Mesothelial cell of epicardium (in vitro differentiated cells): ENCODE measurements around the gene KRT23. TPM values are rescaled to one million over a fixed set of nuclear protein-coding genes. Genes with fewer than 3 reads are reported as not detected.
A peak's percentile ranks its signal among the peaks of the same experiment; 100 is the strongest.

Experiments
- DNase-seq, 2 experiments: peaks; one replicate each; pipeline ENCODE4 v3.0.0; 2021; ENCODE audit warnings: low spot score in 2 of 2; ENCODE audit not compliant: unreplicated experiment in 2 of 2
- H3K27ac Mint-ChIP-seq: 2 replicates; pipeline ENCODE4 v1.8.0; 2021; ENCODE audit warnings: mixed read lengths
- H3K27me3 Mint-ChIP-seq: 2 replicates; pipeline ENCODE4 v1.8.0; 2021; ENCODE audit warnings: low read depth, mixed read lengths
- H3K36me3 Mint-ChIP-seq: 2 replicates; pipeline ENCODE4 v1.8.0; 2021; ENCODE audit warnings: mixed read lengths
- H3K4me1 Mint-ChIP-seq: 2 replicates; pipeline ENCODE4 v1.8.0; 2021; ENCODE audit warnings: mixed read lengths
- H3K4me3 Mint-ChIP-seq: 2 replicates; pipeline ENCODE4 v1.8.0; 2021; ENCODE audit warnings: mild to moderate bottlenecking, moderate library complexity, mixed read lengths
- H3K9me3 Mint-ChIP-seq: 2 replicates; pipeline ENCODE4 v1.8.0; 2021; ENCODE audit warnings: mixed read lengths
- total RNA-seq: library from RNA; stranded (reverse); gene quantifications from 3 replicates; pipeline ENCODE4 v1.2.1, GENCODE V29; 2021
- TF ChIP-seq, protein P1 (sequence below): fragments of 200-600 bp; sonication (generic); IDR thresholded peaks from one replicate; pipeline ENCODE4 v1.5.0; 2021; ENCODE audit warnings: antibody characterized with exemption; ENCODE audit not compliant: unreplicated experiment

Gene KRT23
- total RNA-seq, 1 donor from 2014 or later = 2.8 TPM

DNA sequence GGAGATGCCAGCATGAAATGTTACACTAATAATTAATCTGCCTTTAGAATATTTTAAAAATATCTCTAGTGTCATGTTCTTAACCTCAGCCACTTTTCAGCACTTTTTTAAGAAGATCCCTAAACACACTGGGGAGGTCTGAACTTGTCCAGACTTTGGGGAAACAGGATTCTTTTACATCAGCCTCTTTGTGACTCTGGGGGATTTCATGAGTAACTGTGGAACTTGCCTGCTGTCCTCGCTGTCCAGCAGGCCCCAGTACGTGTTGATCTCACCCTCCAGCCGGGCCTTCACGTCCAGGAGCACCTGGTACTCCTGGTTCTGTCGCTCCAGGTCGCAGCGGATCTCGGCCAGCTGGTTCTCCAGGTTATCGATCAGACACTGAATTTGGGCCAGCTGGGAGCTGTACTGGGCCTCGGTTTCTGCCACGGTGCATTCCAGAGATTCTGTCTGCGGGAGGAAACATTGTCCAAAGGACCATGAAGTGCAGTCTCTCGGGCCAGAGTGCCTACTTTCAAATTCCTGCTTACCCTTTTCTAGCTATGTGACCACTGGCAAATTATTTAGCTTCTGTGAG is 41.2 kb upstream of the KRT23 start:
- DNase-seq = no peak
- Mint-ChIP-seq H3K9me3 (no peaks in the 10 kb centered on the region), H3K36me3 (no peaks in the 10 kb centered on the region), H3K4me3 (no peak overlapping the region), H3K4me1 (peaks cover 22% of the 10 kb centered on the region), H3K27me3 (no peaks in the 10 kb centered on the region), H3K27ac (peak overlapping the region; percentile 89)
- TF ChIP-seq, protein P1, sequence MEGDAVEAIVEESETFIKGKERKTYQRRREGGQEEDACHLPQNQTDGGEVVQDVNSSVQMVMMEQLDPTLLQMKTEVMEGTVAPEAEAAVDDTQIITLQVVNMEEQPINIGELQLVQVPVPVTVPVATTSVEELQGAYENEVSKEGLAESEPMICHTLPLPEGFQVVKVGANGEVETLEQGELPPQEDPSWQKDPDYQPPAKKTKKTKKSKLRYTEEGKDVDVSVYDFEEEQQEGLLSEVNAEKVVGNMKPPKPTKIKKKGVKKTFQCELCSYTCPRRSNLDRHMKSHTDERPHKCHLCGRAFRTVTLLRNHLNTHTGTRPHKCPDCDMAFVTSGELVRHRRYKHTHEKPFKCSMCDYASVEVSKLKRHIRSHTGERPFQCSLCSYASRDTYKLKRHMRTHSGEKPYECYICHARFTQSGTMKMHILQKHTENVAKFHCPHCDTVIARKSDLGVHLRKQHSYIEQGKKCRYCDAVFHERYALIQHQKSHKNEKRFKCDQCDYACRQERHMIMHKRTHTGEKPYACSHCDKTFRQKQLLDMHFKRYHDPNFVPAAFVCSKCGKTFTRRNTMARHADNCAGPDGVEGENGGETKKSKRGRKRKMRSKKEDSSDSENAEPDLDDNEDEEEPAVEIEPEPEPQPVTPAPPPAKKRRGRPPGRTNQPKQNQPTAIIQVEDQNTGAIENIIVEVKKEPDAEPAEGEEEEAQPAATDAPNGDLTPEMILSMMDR = no peak

DNA sequence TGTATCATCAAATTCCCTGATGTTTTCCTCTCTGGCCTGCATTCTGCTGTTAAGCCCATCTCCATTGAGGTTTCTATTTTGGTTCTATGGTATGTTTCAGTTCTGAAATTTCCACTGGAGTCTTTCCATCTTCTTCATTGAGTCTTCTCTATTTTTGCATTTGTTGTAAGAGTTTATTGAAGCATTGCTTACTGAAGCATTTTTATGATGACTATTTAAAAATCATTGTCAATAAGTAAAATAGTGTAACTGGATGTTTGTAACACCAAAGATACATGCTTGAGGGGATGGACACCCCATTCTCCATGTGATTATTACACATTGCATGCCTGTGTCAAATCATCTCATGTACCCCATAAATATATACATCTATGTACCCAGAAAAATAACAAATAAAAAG is 38.1 kb upstream of the KRT23 start:
- Mint-ChIP-seq H3K4me1 (peaks cover 15% of the 10 kb centered on the region), H3K4me3 (no peak overlapping the region), H3K27me3 (no peaks in the 10 kb centered on the region), H3K36me3 (no peaks in the 10 kb centered on the region), H3K9me3 (no peaks in the 10 kb centered on the region), H3K27ac (no peak overlapping the region)
- DNase-seq = no peak
- TF ChIP-seq, protein P1 = no peak

DNA sequence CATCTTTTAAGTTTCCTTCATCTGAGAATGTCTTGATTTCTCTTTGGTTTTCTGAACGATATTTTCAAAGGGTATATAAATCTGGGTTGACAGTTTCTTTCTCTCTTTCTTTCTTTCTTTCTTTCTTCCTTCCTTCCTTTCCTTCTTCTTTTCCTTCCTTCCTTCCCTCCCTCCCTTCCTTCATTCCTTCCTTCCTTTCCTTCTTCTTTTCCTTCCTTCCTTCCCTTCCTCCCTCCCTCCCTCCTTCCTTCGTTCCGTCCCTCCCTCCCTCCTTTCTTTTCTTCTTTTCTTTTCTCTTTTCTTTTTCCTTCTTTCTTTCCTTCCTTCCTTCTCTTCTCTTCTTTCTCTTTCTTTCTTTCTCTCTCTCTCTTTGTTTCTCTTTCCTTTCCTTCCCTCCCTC is 36.9 kb upstream of the KRT23 start:
- Mint-ChIP-seq H3K27ac (no peak overlapping the region), H3K9me3 (peaks cover 8% of the 10 kb centered on the region), H3K36me3 (peaks cover 1% of the 10 kb centered on the region), H3K4me1 (peaks cover 7% of the 10 kb centered on the region), H3K4me3 (no peak overlapping the region), H3K27me3 (no peaks in the 10 kb centered on the region)
- TF ChIP-seq, protein P1 = no peak
- no peak for DNase-seq

DNA sequence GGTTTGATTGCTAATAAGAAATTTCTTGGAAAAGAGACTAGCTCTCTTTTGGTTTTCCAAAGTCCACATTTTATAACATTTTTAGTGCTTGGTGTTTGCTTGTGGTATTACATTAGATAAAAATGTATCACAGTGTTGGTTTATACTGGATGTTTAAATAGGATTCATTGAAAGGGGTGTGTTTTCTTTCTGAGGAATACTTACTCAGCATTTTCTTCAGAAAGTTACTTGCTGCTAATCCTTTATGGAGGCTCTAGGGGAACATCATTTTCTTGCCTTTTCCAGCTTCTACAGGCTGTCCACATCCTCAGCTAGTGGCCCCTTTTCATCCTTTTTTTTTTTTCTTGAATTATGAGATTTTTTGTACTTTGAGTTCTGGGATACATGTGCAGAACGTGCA is 30.1 kb upstream of the KRT23 start:
- TF ChIP-seq, protein P1 = no peak
- Mint-ChIP-seq H3K36me3 (peaks cover 1% of the 10 kb centered on the region), H3K9me3 (peaks cover 24% of the 10 kb centered on the region), H3K4me3 (no peak overlapping the region), H3K4me1 (no peaks in the 10 kb centered on the region), H3K27ac (no peak overlapping the region), H3K27me3 (no peaks in the 10 kb centered on the region)
- no peak for DNase-seq

DNA sequence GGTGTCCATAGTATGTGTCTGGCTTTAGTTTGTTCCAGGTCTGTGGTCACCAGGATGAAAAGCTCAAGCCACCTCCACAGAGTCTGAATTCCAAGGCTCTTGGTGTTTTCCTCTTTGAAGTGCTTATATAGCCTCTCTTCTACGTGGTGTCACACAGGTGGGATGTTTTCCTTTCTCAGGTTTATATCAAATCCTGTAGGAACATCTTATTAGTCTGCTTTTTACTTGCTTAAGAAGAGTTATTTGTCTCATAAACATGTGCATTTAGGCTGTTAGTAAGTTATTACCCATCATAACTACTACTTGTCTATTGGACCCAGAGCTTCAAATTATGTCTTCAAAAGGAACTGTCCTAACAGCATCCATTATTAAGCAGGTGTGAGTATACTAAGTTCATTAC is 29.4 kb upstream of the KRT23 start, which contains the start of gene KRT39:
Gene KRT39, minus strand, starts transcription at position 101 of the 400 bp plus-strand sequence. Its CDS starts 92 bp downstream, at position 9.
- peaks cover 24% of the 10 kb centered on the region for H3K9me3 Mint-ChIP-seq
- no peak for DNase-seq
- peaks cover 1% of the 10 kb centered on the region for H3K36me3 Mint-ChIP-seq
- no peaks in the 10 kb centered on the region for H3K27me3 Mint-ChIP-seq
- no peak within 1 kb of the TSS for H3K27ac Mint-ChIP-seq
- TF ChIP-seq, protein P1 = no peak
- no peak within 1 kb of the TSS for H3K4me3 Mint-ChIP-seq
- no peaks in the 10 kb centered on the region for H3K4me1 Mint-ChIP-seq
